DOHH2 (cell line): Measurements from ENCODE around the gene KMT2D.

ENCODE experiments used
- CTCF ChIP-seq: fragments of 200-600 bp; sonication (generic); IDR thresholded peaks from one replicate; pipeline ENCODE4 v1.5.1; 2014; ENCODE audit warnings: antibody characterized with exemption, mild to moderate bottlenecking, low read depth, low read length; ENCODE audit not compliant: poor library complexity, severe bottlenecking
- EZH2phosphoT487 ChIP-seq: fragments of 200-600 bp; sonication (generic); IDR thresholded peaks from 2 replicates; pipeline ENCODE4 v1.6.1; 2017; ENCODE audit warnings: borderline replicate concordance, mild to moderate bottlenecking, antibody characterized with exemption, low read length, moderate library complexity, mixed read lengths

DNA sequence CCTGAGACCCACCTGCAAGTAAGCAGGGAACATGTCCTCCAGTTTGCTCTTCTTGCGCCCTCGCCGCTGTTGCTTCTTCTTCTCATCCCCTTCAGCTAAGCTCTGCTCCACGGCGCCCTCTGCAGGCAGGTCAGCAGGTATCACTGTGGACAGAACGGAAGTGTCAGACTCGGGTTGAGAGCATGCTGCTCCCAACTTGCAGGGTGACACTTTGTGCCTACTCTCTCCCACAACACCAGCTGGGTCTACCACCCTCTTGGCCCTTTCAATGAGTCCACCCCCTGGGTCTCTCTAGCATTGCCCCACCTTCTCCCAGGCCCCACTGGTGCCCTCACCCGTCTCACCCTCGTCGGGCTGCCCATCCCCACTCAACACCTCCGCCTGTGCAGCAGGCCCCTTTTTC lies 16.7 kb downstream of the KMT2D start:
- TF ChIP-seq CTCF (peak; percentile 87), EZH2phosphoT487 (no peak)
